B cell (primary cell): ENCODE data around the gene TFF2. TPM values are rescaled to one million over a fixed set of nuclear protein-coding genes. Genes with fewer than 3 reads are reported as not detected.

Experiments used
- ATAC-seq: fragments of 200-7000 bp; cut with Tn5 transposase; one replicate; pipeline ENCODE4 v1.10.0; 2021; ENCODE audit warnings: low read depth, mild to moderate bottlenecking, moderate number of reproducible peaks, moderate library complexity
- CTCF ChIA-PET: fragments of 350-600 bp; sonication (Branson Sonifier 250); formaldehyde crosslinking; loops from one replicate; lab custom pipeline; 2021; ENCODE audit warnings: antibody characterized with exemption, inconsistent platforms; lab: Charles Lee
- POLR2A ChIA-PET: fragments of 350-600 bp; sonication (Branson Sonifier 250); formaldehyde crosslinking; loops from one replicate; lab custom pipeline; 2021; ENCODE audit warnings: antibody characterized with exemption; lab: Charles Lee
- DNase-seq: peaks from one replicate; pipeline ENCODE4 v3.0.0; 2013
- H2AFZ ChIP-seq: 2 replicates; pipeline ENCODE4 v1.6.1; 2012; ENCODE audit warnings: mild to moderate bottlenecking, low read depth, low read length; ENCODE audit not compliant: insufficient read depth, poor library complexity, severe bottlenecking
- H3K27ac ChIP-seq, 2 donors: 1 replicate in 1 of 2; 2 replicates in 1 of 2; pipeline ENCODE4 v1.5.1; 2012 to 2013; ENCODE audit warnings: low read length in 2 of 2, mild to moderate bottlenecking in 2 of 2, moderate library complexity in 1 of 2
- H3K27me3 ChIP-seq, 4 experiments: fragments of 200-600 bp in 1 of 4; sonication (generic) in 1 of 4; replicated peaks in 1 of 4; 1 replicate in 2 of 4; 2 replicates in 2 of 4; pipeline versions ENCODE4 v1.6.1 to v1.7.0; 2013 to 2016; ENCODE audit warnings: low read length in 3 of 4, mild to moderate bottlenecking in 2 of 4, mixed read lengths in 1 of 4, moderate library complexity in 1 of 4; ENCODE audit not compliant: insufficient read depth in 4 of 4, control insufficient read depth in 3 of 4; ENCODE audit errors: control extremely low read depth in 1 of 4
- H3K36me3 ChIP-seq, 2 experiments: replicated peaks in 1 of 2; 1 replicate in 1 of 2; 2 replicates in 1 of 2; pipeline versions ENCODE4 v1.6.1 to v1.7.1; 2013; ENCODE audit warnings: low read length in 1 of 2; ENCODE audit not compliant: insufficient read depth in 2 of 2, control insufficient read depth in 1 of 2; ENCODE audit errors: control extremely low read depth in 1 of 2, extremely low read depth in 1 of 2
- H3K4me1 ChIP-seq, 2 donors: fragments of 200-600 bp in 1 of 2; sonication (generic) in 1 of 2; 1 replicate in 1 of 2; 2 replicates in 1 of 2; pipeline versions ENCODE4 v1.5.1 to v1.6.1; 2013 to 2017; ENCODE audit warnings: low read length in 2 of 2; ENCODE audit not compliant: control insufficient read depth in 2 of 2, insufficient read depth in 2 of 2
- H3K4me2 ChIP-seq: replicated peaks from 2 replicates; pipeline ENCODE3; 2012; ENCODE audit warnings: mild to moderate bottlenecking, low read depth, low read length; ENCODE audit not compliant: poor library complexity, severe bottlenecking
- H3K4me3 ChIP-seq, 5 experiments: fragments of 200-600 bp in 1 of 5; sonication (generic) in 1 of 5; 1 replicate in 3 of 5; 2 replicates in 2 of 5; pipeline versions ENCODE4 v1.5.1 to v1.7.0; 2011 to 2016; ENCODE audit warnings: low read length in 4 of 5, mild to moderate bottlenecking in 4 of 5, low read depth in 2 of 5, control low read depth in 1 of 5, moderate library complexity in 1 of 5; ENCODE audit not compliant: insufficient read depth in 1 of 5; ENCODE audit errors: control extremely low read depth in 1 of 5, extremely low read depth in 1 of 5
- H3K79me2 ChIP-seq: fragments of 200-600 bp; sonication (generic); one replicate; pipeline ENCODE4 v1.6.0; 2016; ENCODE audit warnings: low read length; ENCODE audit not compliant: control insufficient read depth, insufficient read depth
- H3K9ac ChIP-seq: fragments of 200-600 bp; sonication (generic); 2 replicates; pipeline ENCODE4 v1.6.1; 2017; ENCODE audit warnings: mild to moderate bottlenecking, low read length, moderate library complexity
- H3K9me3 ChIP-seq, 3 donors: one replicate each; pipeline versions ENCODE4 v1.6.1 to v1.7.1; 2013; ENCODE audit warnings: low read length in 2 of 3; ENCODE audit not compliant: control insufficient read depth in 2 of 3, insufficient read depth in 1 of 3; ENCODE audit errors: control extremely low read depth in 1 of 3
- H4K20me1 ChIP-seq: 2 replicates; pipeline ENCODE4 v1.6.0; 2012; ENCODE audit warnings: mild to moderate bottlenecking, low read length; ENCODE audit not compliant: insufficient read depth, control insufficient read depth, poor library complexity, severe bottlenecking
- H3K27ac Mint-ChIP-seq: one replicate; pipeline ENCODE4 v1.8.0; 2021; ENCODE audit warnings: mixed read lengths
- H3K27me3 Mint-ChIP-seq: one replicate; pipeline ENCODE4 v1.8.0; 2021; ENCODE audit warnings: mixed read lengths
- H3K4me1 Mint-ChIP-seq: one replicate; pipeline ENCODE4 v1.8.0; 2021; ENCODE audit warnings: mixed read lengths
- H3K4me3 Mint-ChIP-seq: one replicate; pipeline ENCODE4 v1.8.0; 2021; ENCODE audit warnings: mixed read lengths
- H3K9me3 Mint-ChIP-seq: one replicate; pipeline ENCODE4 v1.8.0; 2022; ENCODE audit warnings: mixed read lengths; ENCODE audit not compliant: insufficient read depth
- CTCF ChIP-seq: fragments of 200-600 bp; IDR thresholded peaks from one replicate; pipeline ENCODE4 v1.8.0; 2022; ENCODE audit warnings: antibody characterized with exemption, mild to moderate bottlenecking
- EZH2 ChIP-seq: IDR thresholded peaks from 2 replicates; pipeline ENCODE4 v1.6.1; 2012; ENCODE audit warnings: borderline replicate concordance, low read depth, mild to moderate bottlenecking, moderate library complexity, low read length; ENCODE audit not compliant: insufficient read depth, poor library complexity, severe bottlenecking
- WGBS: methylation state at CpG from one replicate; pipeline ENCODE4 v1.1.5; 2013; ENCODE audit warnings: missing lambda C conversion rate; ENCODE audit not compliant: insufficient coverage; 5-methylcytosine and 5-hydroxymethylcytosine counted together
- intact Hi-C: fragments of 100-400 bp; cut with micrococcal nuclease; formaldehyde crosslinking; loops from one replicate; pipeline ENCODE4 v1.10.0; 2022
- polyA plus RNA-seq: library from polyadenylated mRNA; depleted of rRNA; stranded (reverse); fragments of >200 nt; gene quantifications from 2 replicates; pipeline ENCODE4 v1.2.3, GENCODE V29; 2012
- total RNA-seq, 2 donors: library from RNA; stranded (reverse); fragments of 120-200 nt in 1 of 2; gene quantifications; 1 replicate in 1 of 2; 2 replicates in 1 of 2; pipeline versions ENCODE4 v1.2.3 to v1.2.4, GENCODE V29; 2013 to 2022

TFF2 gene
- total and polyA plus RNA-seq, 2 donors (not counting 1 experiment from before 2014, with no cell fraction given), result not detected

DNA sequence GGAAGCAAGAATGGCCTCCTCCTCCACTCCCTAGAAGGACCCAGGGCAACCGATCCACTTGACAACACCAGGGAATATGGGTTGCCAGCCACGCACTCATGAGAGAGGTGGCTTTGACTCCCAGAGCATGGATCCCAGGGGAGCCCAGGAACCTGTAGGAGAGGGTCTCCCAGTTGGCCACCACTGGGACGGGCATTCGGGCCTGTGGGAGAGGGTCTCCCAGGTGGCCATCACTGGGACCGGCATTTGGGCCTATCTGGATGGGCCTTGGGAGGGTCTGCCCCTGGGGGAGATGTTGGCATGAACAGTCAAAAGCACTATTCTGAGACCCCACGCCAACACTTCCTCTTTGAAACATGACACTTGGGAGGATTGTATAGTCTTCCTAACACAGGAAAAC lies 15.0 kb upstream of the TFF2 start:
- Mint-ChIP-seq H3K27ac (no peak overlapping the region), H3K9me3 (no peaks in the 10 kb centered on the region), H3K27me3 (peaks cover 38% of the 10 kb centered on the region), H3K4me3 (no peak overlapping the region), H3K4me1 (no peaks in the 10 kb centered on the region)
- H2AFZ ChIP-seq, result no peak overlapping the region
- intact Hi-C loops, result no loop called here
- no peaks in the 10 kb centered on the region for H3K36me3 ChIP-seq
- no peak for ATAC-seq
- H3K4me1 ChIP-seq, result no peaks in the 10 kb centered on the region
- no peak for TF ChIP-seq CTCF
- TF ChIP-seq EZH2, result no peak
- H3K9me3 ChIP-seq, result peaks cover 0 to under 1% (median 0%) of the 10 kb centered on the region in 3 donors
- ChIA-PET POLR2A (no interaction called here), CTCF (no interaction called here)
- no peak overlapping the region for H3K27ac ChIP-seq
- H4K20me1 ChIP-seq, result no peaks in the 10 kb centered on the region
- H3K79me2 ChIP-seq, result no peaks in the 10 kb centered on the region
- WGBS, result 71% methylated on average over 6 of the region's 6 CpGs
- no peak overlapping the region for H3K4me3 ChIP-seq
- peaks cover 0 to 5% (median 1%) of the 10 kb centered on the region in 4 experiments for H3K27me3 ChIP-seq
- no peak for DNase-seq
- H3K4me2 ChIP-seq, result no peak overlapping the region
- no peak overlapping the region for H3K9ac ChIP-seq

GRCh38 chr21:42364304-42364865 lies 13.6 kb upstream of the TFF2 start:
- intact Hi-C loops, result no loop called here
- Histone ChIP-seq H3K27me3 (peaks cover 0 to 11% (median 4%) of the 10 kb centered on the region in 4 experiments), H3K9me3 (peaks cover 0 to 15% (median 4%) of the 10 kb centered on the region in 3 donors), H2AFZ (no peak overlapping the region), H3K79me2 (no peaks in the 10 kb centered on the region), H3K4me3 (no peak overlapping the region), H3K4me1 (no peaks in the 10 kb centered on the region), H3K27ac (no peak overlapping the region), H4K20me1 (no peaks in the 10 kb centered on the region), H3K4me2 (no peak overlapping the region), H3K9ac (no peak overlapping the region), H3K36me3 (no peaks in the 10 kb centered on the region)
- DNase-seq (no peak), ATAC-seq (no peak)
- H3K9me3 Mint-ChIP-seq, result no peaks in the 10 kb centered on the region
- TF ChIP-seq EZH2 (no peak), CTCF (no peak)
- no peak overlapping the region for H3K4me3 Mint-ChIP-seq
- H3K4me1 Mint-ChIP-seq, result no peaks in the 10 kb centered on the region
- WGBS, result 72% methylated on average over 13 of the region's 13 CpGs
- CTCF ChIA-PET, result interaction anchor here (0.5 kb wide), 1 partner anchor 86 kb away, joined by 3 read pairs; no protein-coding TSS in a partner anchor
- H3K27ac Mint-ChIP-seq, result no peak overlapping the region
- peaks cover 33% of the 10 kb centered on the region for H3K27me3 Mint-ChIP-seq
- POLR2A ChIA-PET, result no interaction called here
